Measurements from ENCODE around the gene RBBP7. TPM values are rescaled to one million over a fixed set of nuclear protein-coding genes. Genes with fewer than 3 reads are reported as not detected.

RBBP7 gene
- total RNA-seq, 4 donors from 2014 or later, result 51.2 to 115 (median 59.9) TPM

- no peak for TF ChIP-seq CTCF (IDR thresholded peaks at IDR 0.05; ENCODE audit: low read depth)
Measured at GRCh38 chrX:16856744-16857143, 13.4 kb downstream of the RBBP7 start.

- TF ChIP-seq CTCF (IDR thresholded peaks at IDR 0.05; ENCODE audit: low read depth), result no peak
Measured at GRCh38 chrX:16855363-16856075, 14.6 kb downstream of the RBBP7 start.

- no peak for TF ChIP-seq CTCF (IDR thresholded peaks at IDR 0.05; ENCODE audit: low read depth)
Measured at GRCh38 chrX:16853537-16853936, 16.6 kb downstream of the RBBP7 start.

GRCh38 chrX:16852617-16853179, 17.5 kb downstream of the RBBP7 start:
- no peak for TF ChIP-seq CTCF (IDR thresholded peaks at IDR 0.05; ENCODE audit: low read depth)

GRCh38 chrX:16851827-16852226, 18.3 kb downstream of the RBBP7 start:
- no peak for TF ChIP-seq CTCF (IDR thresholded peaks at IDR 0.05; ENCODE audit: low read depth)

- no peak for TF ChIP-seq CTCF (IDR thresholded peaks at IDR 0.05; ENCODE audit: low read depth)
Measured at GRCh38 chrX:16851421-16851820, 18.7 kb downstream of the RBBP7 start.

- TF ChIP-seq CTCF (IDR thresholded peaks at IDR 0.05; ENCODE audit: low read depth), result no peak
Measured at GRCh38 chrX:16848541-16848940, 21.6 kb downstream of the RBBP7 start.

Measured in subcutaneous adipose tissue (tissue), 4 donors.